ENCODE measurements around the gene CAP2.
A peak's percentile ranks its signal among the peaks of the same experiment; 100 is the strongest.
"Not testable (repeated sequence)": the region's sequence is repeated elsewhere in the genome, so short reads cannot be mapped to it uniquely, and the experiment has no call there.

CAP2 gene

GRCh38 chr6:17505767-17506280, 112.4 kb downstream of the CAP2 start:
- DNase-seq, result no peak

- DNase-seq, result no peak
Observed at GRCh38 chr6:17506531-17506930, 113.1 kb downstream of the CAP2 start.

- no peak for DNase-seq
Observed at GRCh38 chr6:17506962-17507361, 113.6 kb downstream of the CAP2 start.

- DNase-seq, result no peak
Observed at GRCh38 chr6:17511084-17511483, 117.7 kb downstream of the CAP2 start.

GRCh38 chr6:17511580-17511979, 118.2 kb downstream of the CAP2 start:
- DNase-seq, result no peak

- no peak for DNase-seq
Observed at GRCh38 chr6:17519120-17519519, 125.7 kb downstream of the CAP2 start.

- no peak for DNase-seq
Observed at GRCh38 chr6:17525637-17526036, 132.2 kb downstream of the CAP2 start.

- no peak for DNase-seq
Observed at GRCh38 chr6:17527076-17527475, 133.7 kb downstream of the CAP2 start.

- no peak for DNase-seq
Observed at GRCh38 chr6:17530321-17530835, 137.0 kb downstream of the CAP2 start.

GRCh38 chr6:17536586-17536985, 143.2 kb downstream of the CAP2 start:
- no peak for DNase-seq

GRCh38 chr6:17542243-17542642, 148.8 kb downstream of the CAP2 start:
- no peak for DNase-seq

- not testable (repeated sequence) for DNase-seq
Observed at GRCh38 chr6:17545681-17546080, 152.3 kb downstream of the CAP2 start.

GRCh38 chr6:17551383-17551958, 158.1 kb downstream of the CAP2 start:
- DNase-seq, result no peak

- DNase-seq, result no peak
Observed at GRCh38 chr6:17552861-17553260, 159.5 kb downstream of the CAP2 start.

GRCh38 chr6:17556014-17556413, 162.6 kb downstream of the CAP2 start:
- no peak for DNase-seq

GRCh38 chr6:17562636-17563035, 169.2 kb downstream of the CAP2 start:
- no peak for DNase-seq

- no peak for DNase-seq
Observed at GRCh38 chr6:17565399-17565798, 172.0 kb downstream of the CAP2 start.

- DNase-seq, result no peak
Observed at GRCh38 chr6:17574866-17575560, 181.6 kb downstream of the CAP2 start.

- no peak for DNase-seq
Observed at GRCh38 chr6:17577059-17577458, 183.7 kb downstream of the CAP2 start.

GRCh38 chr6:17580518-17581048, 187.2 kb downstream of the CAP2 start:
- DNase-seq, result peak in 2 of 3 donors; percentile 42 to 59

- not testable (repeated sequence) for DNase-seq
Observed at GRCh38 chr6:17581282-17581681, 187.9 kb downstream of the CAP2 start.

- DNase-seq, result peak; percentile 55 to 64 (median 55)
Observed at GRCh38 chr6:17583811-17584210, 190.4 kb downstream of the CAP2 start.

- peak; percentile 58 to 64 (median 59) for DNase-seq
Observed at GRCh38 chr6:17584241-17584803, 190.9 kb downstream of the CAP2 start.
